ENCODE data around the gene ATG9B. TPM values are rescaled to one million over a fixed set of nuclear protein-coding genes. Genes with fewer than 3 reads are reported as not detected.

Gene ATG9B
- polyA plus RNA-seq, 1 experiment: 0.15 TPM

- TF ChIP-seq CTCF (IDR thresholded peaks at IDR 0.05; ENCODE audit: insufficient read depth, low read depth, low read length): no peak
- ChIA-PET POLR2A (no interaction called here), CTCF (interaction anchor here (1.0 to 4.3 kb wide), 4 partner anchors 10 to 35 kb away, joined by 3 to 23 read pairs (median 6); no protein-coding TSS in a partner anchor)
- H3K4me3 ChIP-seq (ENCODE audit: low read depth, low read length): no peak overlapping the region
- DNase-seq (ENCODE audit: low read depth): no peak
- H3K36me3 ChIP-seq (ENCODE audit: control insufficient read depth, insufficient read depth, low read length): no peaks in the 10 kb centered on the region
- peaks cover 33% of the 10 kb centered on the region for H3K27me3 ChIP-seq (ENCODE audit: control insufficient read depth, insufficient read depth, low read length)
Observed at GRCh38 chr7:150975536-150976319, 48.6 kb downstream of the ATG9B start.

GRCh38 chr7:150974468-150975391, 49.6 kb downstream of the ATG9B start:
- no peak for DNase-seq (ENCODE audit: low read depth)
- peak; percentile 29 for TF ChIP-seq CTCF (IDR thresholded peaks at IDR 0.05; ENCODE audit: insufficient read depth, low read depth, low read length)
- ChIA-PET CTCF (interaction anchor here (1.1 to 4.3 kb wide), 3 partner anchors 11 to 36 kb away, joined by 3 to 23 read pairs (median 10); no protein-coding TSS in a partner anchor), POLR2A (no interaction called here)
- Histone ChIP-seq H3K4me3 (ENCODE audit: low read depth, low read length) (peak overlapping the region; percentile 39), H3K27me3 (ENCODE audit: control insufficient read depth, insufficient read depth, low read length) (peaks cover 28% of the 10 kb centered on the region), H3K36me3 (ENCODE audit: control insufficient read depth, insufficient read depth, low read length) (no peaks in the 10 kb centered on the region)

DNA sequence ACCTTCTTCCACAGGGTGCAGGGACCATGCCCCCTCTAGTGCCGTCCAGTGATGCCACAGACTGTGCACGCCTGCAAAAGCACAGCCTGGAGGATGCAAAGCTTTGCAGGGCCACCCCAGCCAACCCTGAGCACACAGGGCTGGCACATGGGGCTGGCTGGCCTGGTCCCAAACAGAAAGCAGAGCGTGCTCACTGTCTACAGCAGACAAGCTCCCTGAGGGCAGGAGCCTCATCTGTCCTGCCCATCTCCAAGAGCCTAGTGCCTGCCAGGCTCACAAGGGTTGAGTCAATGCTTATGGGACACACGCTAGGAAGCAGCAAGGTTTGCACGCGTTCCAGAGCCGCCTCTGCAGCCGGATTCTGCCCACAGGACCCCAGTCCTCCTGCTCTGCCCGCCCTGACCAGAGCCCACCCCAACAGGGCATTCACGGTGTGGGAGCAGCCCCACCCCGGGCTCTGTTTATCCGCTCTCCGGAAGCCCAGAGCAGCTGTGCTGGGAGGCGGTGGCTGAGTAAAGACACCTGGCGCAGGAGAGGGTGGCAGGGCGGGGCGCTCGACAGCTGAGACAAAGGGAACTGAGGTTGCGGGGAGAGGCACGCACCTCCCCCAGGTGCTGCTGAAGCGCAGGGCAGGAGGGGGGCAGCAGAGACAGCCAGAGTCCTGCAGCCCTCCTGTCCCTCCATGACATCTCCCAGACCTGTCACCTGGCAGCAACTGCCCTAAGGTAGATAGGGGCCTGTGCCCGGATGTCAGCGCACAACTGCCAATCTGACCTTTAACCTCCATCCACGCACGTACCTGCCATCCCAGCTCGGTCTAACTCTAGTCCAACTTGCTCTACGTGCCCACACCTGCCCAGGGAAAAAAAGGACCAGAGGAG, 50.5 kb downstream of the ATG9B start:
- Histone ChIP-seq H3K27me3 (ENCODE audit: control insufficient read depth, insufficient read depth, low read length) (peaks cover 28% of the 10 kb centered on the region), H3K4me3 (ENCODE audit: low read depth, low read length) (no peak overlapping the region), H3K36me3 (ENCODE audit: control insufficient read depth, insufficient read depth, low read length) (no peaks in the 10 kb centered on the region)
- ChIA-PET POLR2A (no interaction called here), CTCF (interaction anchor here (1.3 to 4.3 kb wide), 2 partner anchors 12 to 75 kb away, joined by 5 to 23 read pairs; no protein-coding TSS in a partner anchor)
- no peak for TF ChIP-seq CTCF (IDR thresholded peaks at IDR 0.05; ENCODE audit: insufficient read depth, low read depth, low read length)
- DNase-seq (ENCODE audit: low read depth): no peak

- H3K4me3 ChIP-seq (ENCODE audit: low read depth, low read length): no peak overlapping the region
- DNase-seq (ENCODE audit: low read depth): no peak
- CTCF ChIA-PET: interaction anchor here (1.3 to 4.3 kb wide), 2 partner anchors 13 to 74 kb away, joined by 5 to 23 read pairs; no protein-coding TSS in a partner anchor
- TF ChIP-seq CTCF (IDR thresholded peaks at IDR 0.05; ENCODE audit: insufficient read depth, low read depth, low read length): no peak
- POLR2A ChIA-PET: no interaction called here
- no peaks in the 10 kb centered on the region for H3K36me3 ChIP-seq (ENCODE audit: control insufficient read depth, insufficient read depth, low read length)
- H3K27me3 ChIP-seq (ENCODE audit: control insufficient read depth, insufficient read depth, low read length): peaks cover 26% of the 10 kb centered on the region
Observed at GRCh38 chr7:150972741-150973140, 51.6 kb downstream of the ATG9B start.

Data from BJ (cell line).